Fibroblast of skin of left quadriceps (primary cell): Measurements from ENCODE around the gene FBN3.
"Not testable (repeated sequence)": the region's sequence is repeated elsewhere in the genome, so short reads cannot be mapped to it uniquely, and the experiment has no call there.

Experiments
- DNase-seq, 2 experiments: peaks; one replicate each; pipeline ENCODE4 v3.0.0-alpha.2; 2013; ENCODE audit warnings: low read depth in 2 of 2

The FBN3 gene

GRCh38 chr19:8117991-8118390, 31.4 kb downstream of the FBN3 start:
- DNase-seq, result no peak

- no peak for DNase-seq
Measured at GRCh38 chr19:8116437-8117293, 32.7 kb downstream of the FBN3 start.

- DNase-seq, result no peak
Measured at GRCh38 chr19:8115805-8116396, 33.5 kb downstream of the FBN3 start.

GRCh38 chr19:8113017-8113416, 36.4 kb downstream of the FBN3 start:
- no peak for DNase-seq

GRCh38 chr19:8111376-8111775, 38.0 kb downstream of the FBN3 start:
- no peak for DNase-seq

- no peak for DNase-seq
Measured at GRCh38 chr19:8110931-8111330, 38.5 kb downstream of the FBN3 start.

- DNase-seq, result no peak
Measured at GRCh38 chr19:8109890-8110662, 39.3 kb downstream of the FBN3 start.

GRCh38 chr19:8109455-8109854, 39.9 kb downstream of the FBN3 start:
- no peak for DNase-seq

GRCh38 chr19:8108560-8109445, 40.6 kb downstream of the FBN3 start:
- DNase-seq, result no peak

- no peak for DNase-seq
Measured at GRCh38 chr19:8107301-8107903, 42.0 kb downstream of the FBN3 start.

- no peak for DNase-seq
Measured at GRCh38 chr19:8105471-8105870, 43.9 kb downstream of the FBN3 start.

GRCh38 chr19:8101910-8102309, 47.5 kb downstream of the FBN3 start:
- DNase-seq, result not testable (repeated sequence)

- no peak for DNase-seq
Measured at GRCh38 chr19:8101311-8101710, 48.1 kb downstream of the FBN3 start.

GRCh38 chr19:8097681-8098567, 51.5 kb downstream of the FBN3 start:
- no peak for DNase-seq

- DNase-seq, result no peak
Measured at GRCh38 chr19:8097198-8097597, 52.2 kb downstream of the FBN3 start.

GRCh38 chr19:8096071-8096470, 53.3 kb downstream of the FBN3 start:
- DNase-seq, result no peak

- no peak for DNase-seq
Measured at GRCh38 chr19:8095354-8095886, 54.0 kb downstream of the FBN3 start.

GRCh38 chr19:8094336-8094735, 55.1 kb downstream of the FBN3 start:
- DNase-seq, result no peak

GRCh38 chr19:8093740-8094139, 55.7 kb downstream of the FBN3 start:
- no peak for DNase-seq

GRCh38 chr19:8090950-8091349, 58.4 kb downstream of the FBN3 start:
- DNase-seq, result no peak
